Vagina (tissue), 2 donors: ENCODE measurements around the gene ID1. TPM values are rescaled to one million over a fixed set of nuclear protein-coding genes. Genes with fewer than 3 reads are reported as not detected.
"Not testable (repeated sequence)": the region's sequence is repeated elsewhere in the genome, so short reads cannot be mapped to it uniquely, and the experiment has no call there.

ENCODE experiments used
- DNase-seq, 2 donors: peaks; one replicate each; pipeline ENCODE4 v3.0.0-alpha.2; 2017; ENCODE audit errors: extremely low spot score in 2 of 2
- H3K27ac ChIP-seq: fragments of 200-600 bp; sonication (generic); one replicate; pipeline ENCODE4 v1.5.1; 2019
- H3K27me3 ChIP-seq: fragments of 200-600 bp; sonication (generic); one replicate; pipeline ENCODE4 v1.5.1; 2019
- H3K36me3 ChIP-seq, 2 donors: fragments of 200-600 bp; sonication (generic); one replicate each; pipeline ENCODE4 v1.5.1; 2017 to 2019
- H3K4me1 ChIP-seq: fragments of 200-600 bp; sonication (generic); one replicate; pipeline ENCODE4 v1.5.1; 2019
- H3K4me3 ChIP-seq, 2 donors: fragments of 200-600 bp; sonication (generic); 1 replicate in 1 of 2; 2 replicates in 1 of 2; pipeline ENCODE4 v1.5.1; 2016 to 2019
- H3K9me3 ChIP-seq: fragments of 200-600 bp; sonication (generic); one replicate; pipeline ENCODE4 v1.5.1; 2019
- CTCF ChIP-seq, 3 experiments: fragments of 450-650 bp in 2 of 3; fragments of 200-600 bp in 1 of 3; sonication (generic) in 1 of 3; IDR thresholded peaks; one replicate each; pipeline ENCODE4 v1.5.1; 2017 to 2019; ENCODE audit warnings: antibody characterized with exemption in 3 of 3, mild to moderate bottlenecking in 2 of 3, moderate library complexity in 2 of 3
- POLR2A ChIP-seq, 2 donors: fragments of 450-650 bp; IDR thresholded peaks; one replicate each; pipeline ENCODE4 v1.6.1; 2017; ENCODE audit warnings: antibody characterized with exemption in 2 of 2, mild to moderate bottlenecking in 2 of 2, moderate library complexity in 2 of 2
- POLR2AphosphoS5 ChIP-seq, 2 donors: sonication (generic); formaldehyde crosslinking; IDR thresholded peaks; one replicate each; pipeline ENCODE4 v1.9.0; 2017; ENCODE audit warnings: antibody characterized with exemption in 2 of 2, mild to moderate bottlenecking in 2 of 2, low read depth in 1 of 2; ENCODE audit not compliant: insufficient read depth in 1 of 2
- intact Hi-C: fragments of 100-400 bp; cut with DNase I; formaldehyde crosslinking; loops from one replicate; pipeline ENCODE4 v1.15.1; 2023
- total RNA-seq: library from RNA; depleted of rRNA; stranded (reverse); fragments of >200 nt; gene quantifications from one replicate; pipeline ENCODE4 v1.2.3, GENCODE V29; 2016

ID1 gene
- total RNA-seq, 1 donor from 2014 or later = 1,190 TPM

- Histone ChIP-seq H3K9me3 (no peaks in the 10 kb centered on the region), H3K27me3 (no peaks in the 10 kb centered on the region), H3K4me1 (no peaks in the 10 kb centered on the region), H3K4me3 (no peak overlapping the region), H3K36me3 (no peaks in the 10 kb centered on the region), H3K27ac (no peak overlapping the region)
- DNase-seq = no peak
- intact Hi-C loops = no loop called here
- TF ChIP-seq POLR2A (IDR thresholded peaks at IDR 0.05) (no peak), CTCF (IDR thresholded peaks at IDR 0.05) (no peak), POLR2AphosphoS5 (IDR thresholded peaks at IDR 0.05; ENCODE audit: insufficient read depth in 1 of 2, low read depth in 1 of 2) (no peak)
Measured at GRCh38 chr20:31643522-31643921, 38.4 kb downstream of the ID1 start.

- H3K4me3 ChIP-seq = no peak overlapping the region
- H3K9me3 ChIP-seq = no peaks in the 10 kb centered on the region
- H3K27ac ChIP-seq = no peak overlapping the region
- no peaks in the 10 kb centered on the region for H3K4me1 ChIP-seq
- no peaks in the 10 kb centered on the region for H3K27me3 ChIP-seq
- H3K36me3 ChIP-seq = no peaks in the 10 kb centered on the region
- no peak for DNase-seq
- TF ChIP-seq POLR2A (IDR thresholded peaks at IDR 0.05) = no peak
- no peak for TF ChIP-seq CTCF (IDR thresholded peaks at IDR 0.05)
- no peak for TF ChIP-seq POLR2AphosphoS5 (IDR thresholded peaks at IDR 0.05; ENCODE audit: insufficient read depth in 1 of 2, low read depth in 1 of 2)
- intact Hi-C loops = no loop called here
Measured at GRCh38 chr20:31644701-31645100, 39.6 kb downstream of the ID1 start.

GRCh38 chr20:31648104-31648503, 43.0 kb downstream of the ID1 start:
- H3K27me3 ChIP-seq, DNase-seq, intact Hi-C loops, H3K4me3 ChIP-seq, H3K27ac ChIP-seq, H3K36me3 ChIP-seq, H3K9me3 ChIP-seq: not testable (repeated sequence)
- peaks cover 11% of the 10 kb centered on the region for H3K4me1 ChIP-seq

- peak in 1 of 2 donors; percentile 83 for TF ChIP-seq POLR2AphosphoS5 (IDR thresholded peaks at IDR 0.05; ENCODE audit: insufficient read depth in 1 of 2, low read depth in 1 of 2)
- TF ChIP-seq POLR2A (IDR thresholded peaks at IDR 0.05) = no peak
- TF ChIP-seq CTCF (IDR thresholded peaks at IDR 0.05) = no peak
- intact Hi-C loops = no loop called here
- no peak for DNase-seq
Measured at GRCh38 chr20:31652917-31653396, 47.9 kb downstream of the ID1 start.

GRCh38 chr20:31653561-31653960, 48.5 kb downstream of the ID1 start:
- Histone ChIP-seq H3K9me3 (no peaks in the 10 kb centered on the region), H3K4me3 (no peak overlapping the region), H3K4me1 (peaks cover 20% of the 10 kb centered on the region), H3K27me3 (no peaks in the 10 kb centered on the region), H3K36me3 (no peaks in the 10 kb centered on the region), H3K27ac (no peak overlapping the region)
- TF ChIP-seq CTCF (IDR thresholded peaks at IDR 0.05) (no peak), POLR2AphosphoS5 (IDR thresholded peaks at IDR 0.05; ENCODE audit: insufficient read depth in 1 of 2, low read depth in 1 of 2) (no peak), POLR2A (IDR thresholded peaks at IDR 0.05) (no peak)
- no peak for DNase-seq
- intact Hi-C loops = no loop called here

More at GRCh38 chr20:31652917-31653396, 47.9 kb downstream of the ID1 start:
- H3K4me1 ChIP-seq = peaks cover 20% of the 10 kb centered on the region
- no peak overlapping the region for H3K4me3 ChIP-seq
- peak overlapping the region; percentile 46 for H3K27ac ChIP-seq
- H3K9me3 ChIP-seq = no peaks in the 10 kb centered on the region
- no peaks in the 10 kb centered on the region for H3K36me3 ChIP-seq
- H3K27me3 ChIP-seq = no peaks in the 10 kb centered on the region
